Stimulated activated CD8-positive, alpha-beta memory T cell treated with anti-CD3 and anti-CD28 coated beads, Interleukin-12 subunit alpha, Interleukin-12 subunit beta, amount 100 ng/mL, for 24 hours (primary cell): ENCODE measurements around the gene PAFAH1B1.
"Not testable (repeated sequence)": the region's sequence is repeated elsewhere in the genome, so short reads cannot be mapped to it uniquely, and the experiment has no call there.

ENCODE experiments used
- DNase-seq: peaks from one replicate; pipeline ENCODE4 v3.0.0-alpha.2; 2020; ENCODE audit errors: extremely low read depth

Gene PAFAH1B1

DNA sequence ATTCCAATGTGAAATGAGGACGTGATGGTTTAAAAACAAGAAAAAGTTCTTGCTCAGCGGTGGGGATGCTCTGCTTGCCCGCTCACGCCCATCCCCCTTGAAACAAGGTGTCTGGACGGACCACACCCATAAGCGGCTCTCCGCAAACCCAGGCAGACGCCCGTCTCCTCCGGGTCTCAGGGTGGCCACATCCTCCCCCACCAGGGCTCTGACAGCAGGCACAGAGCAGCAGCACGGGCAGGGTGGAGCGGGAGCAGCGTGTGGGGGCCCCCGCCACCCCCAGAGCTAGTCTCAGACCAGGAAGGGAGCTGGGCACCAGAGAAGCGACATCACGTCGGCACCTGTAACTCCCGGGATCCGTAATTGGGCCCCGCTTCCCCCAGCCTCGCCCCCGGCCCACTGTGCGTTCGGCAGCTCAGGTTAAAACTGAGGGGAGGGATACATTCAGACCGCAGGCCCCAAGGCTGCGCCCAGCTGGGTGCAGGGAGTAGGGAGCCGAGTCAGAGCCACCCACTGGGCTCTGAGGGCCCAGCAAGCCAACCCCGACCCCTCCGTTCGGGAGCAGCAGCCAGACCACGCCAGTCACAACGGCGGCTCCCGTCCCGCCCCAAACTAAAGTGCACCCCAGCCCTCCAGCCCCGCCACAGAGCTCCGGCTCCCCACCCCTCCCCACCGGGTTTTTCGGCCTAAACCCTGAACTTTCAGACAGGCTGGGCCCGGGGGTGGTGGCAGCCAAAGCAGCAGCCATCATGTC, 96.1 kb downstream of the PAFAH1B1 start:
- DNase-seq = no peak

- no peak for DNase-seq
Measured at GRCh38 chr17:2690165-2691068, 97.0 kb downstream of the PAFAH1B1 start.

- DNase-seq = no peak
Measured at GRCh38 chr17:2691069-2691871, 97.8 kb downstream of the PAFAH1B1 start.

DNA sequence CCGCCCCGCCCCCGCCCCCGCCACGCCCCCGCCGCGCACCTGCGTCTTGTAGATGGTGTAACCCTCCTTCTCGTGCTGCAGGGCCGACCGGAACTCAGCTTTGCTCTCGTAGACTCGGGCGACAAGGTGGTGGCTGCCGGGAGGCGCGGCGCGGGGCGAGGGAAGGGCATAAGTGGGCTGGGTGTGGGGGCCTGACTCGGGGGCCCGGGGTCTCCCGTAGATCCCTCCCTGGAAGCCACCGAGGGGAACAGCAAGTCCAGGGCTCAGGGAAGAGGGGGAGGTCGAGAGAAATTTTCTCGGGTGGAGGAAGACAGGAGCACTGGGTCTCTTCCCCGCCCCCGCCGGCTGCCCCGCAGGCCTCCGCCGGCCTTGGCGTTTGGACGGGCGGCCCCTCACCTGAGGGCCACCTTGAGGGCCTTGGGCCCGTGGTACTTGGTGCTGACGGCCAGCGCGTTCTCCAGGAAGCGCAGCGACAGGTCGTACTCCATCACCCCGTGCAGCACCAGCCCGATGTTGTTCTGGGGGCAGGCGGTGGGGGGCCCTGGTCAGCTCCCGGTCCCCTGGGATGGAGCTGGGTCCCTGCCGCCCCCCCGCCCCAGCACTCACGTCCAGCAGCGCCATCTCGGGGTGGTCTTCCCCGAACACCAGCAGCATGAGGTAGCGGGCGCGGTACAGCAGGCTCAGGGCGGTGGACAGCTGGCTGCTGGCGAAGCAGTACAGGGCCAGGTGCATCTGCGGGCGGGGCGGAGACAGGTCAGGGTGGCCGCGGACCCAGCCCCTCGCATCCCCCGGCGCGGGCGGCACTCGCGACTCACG, 98.7 kb downstream of the PAFAH1B1 start:
- DNase-seq = no peak

DNA sequence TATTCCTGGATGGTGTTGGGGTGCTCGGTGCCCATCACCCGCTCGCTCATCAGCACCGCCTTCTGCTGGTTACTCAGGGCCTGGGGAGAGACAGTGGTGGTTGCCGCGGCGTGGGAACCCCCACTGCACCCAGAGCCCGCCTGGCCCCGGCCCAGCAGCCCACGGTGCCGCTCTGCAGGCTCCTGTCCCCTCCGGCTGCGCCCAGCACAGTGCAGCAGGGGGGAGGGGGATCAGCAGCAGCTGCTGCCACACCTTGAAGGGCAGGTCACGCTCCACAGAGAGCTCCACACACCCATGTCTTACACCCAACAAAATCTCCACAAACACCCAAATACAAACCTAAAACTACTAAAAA, 99.3 kb downstream of the PAFAH1B1 start:
- no peak for DNase-seq

- DNase-seq = no peak
Measured at GRCh38 chr17:2693561-2694380, 100.3 kb downstream of the PAFAH1B1 start.

DNA sequence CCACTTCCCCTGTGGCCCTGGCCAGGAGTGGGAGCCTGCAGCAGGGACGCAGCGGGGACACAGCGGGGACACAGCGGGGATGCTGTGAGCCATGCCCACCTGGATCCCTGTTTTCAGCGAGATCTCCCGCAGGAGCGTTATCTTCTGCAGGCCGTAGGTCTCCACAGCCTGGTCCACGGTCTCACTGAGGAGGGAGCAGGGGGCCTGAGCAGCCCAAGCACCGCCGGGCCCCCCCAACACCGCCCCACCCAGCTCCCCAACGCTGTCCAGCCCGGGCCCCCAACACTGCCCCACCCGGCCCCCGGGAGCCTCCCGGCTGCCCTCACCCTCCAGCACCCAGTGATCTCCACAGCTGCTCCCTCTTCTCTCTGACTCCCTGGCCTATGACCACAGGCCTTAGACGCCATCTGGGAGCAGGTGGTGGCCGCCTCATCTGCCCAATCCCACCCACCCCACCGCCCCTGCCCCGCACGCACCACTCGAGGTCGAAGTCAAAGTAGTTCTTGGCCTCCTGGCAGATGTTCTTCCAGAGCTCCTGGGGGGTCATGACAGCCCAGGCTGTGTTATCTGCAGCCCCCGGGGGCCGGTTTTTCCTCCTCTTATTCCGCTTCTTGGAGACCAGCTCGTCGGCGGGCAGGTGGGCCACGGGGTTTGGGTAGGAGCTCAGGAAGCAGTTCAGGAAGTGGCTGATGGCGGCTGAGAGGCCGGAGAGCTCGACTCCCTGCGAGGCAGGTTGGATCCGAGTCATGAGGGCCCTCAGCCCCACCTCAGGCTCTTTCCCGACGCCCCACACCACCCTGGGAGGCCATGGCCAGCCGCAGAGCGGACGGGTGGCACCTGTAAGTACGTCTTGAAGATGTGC, 101.2 kb downstream of the PAFAH1B1 start:
- no peak for DNase-seq

- DNase-seq = no peak
Measured at GRCh38 chr17:2695243-2695960, 101.9 kb downstream of the PAFAH1B1 start.

DNA sequence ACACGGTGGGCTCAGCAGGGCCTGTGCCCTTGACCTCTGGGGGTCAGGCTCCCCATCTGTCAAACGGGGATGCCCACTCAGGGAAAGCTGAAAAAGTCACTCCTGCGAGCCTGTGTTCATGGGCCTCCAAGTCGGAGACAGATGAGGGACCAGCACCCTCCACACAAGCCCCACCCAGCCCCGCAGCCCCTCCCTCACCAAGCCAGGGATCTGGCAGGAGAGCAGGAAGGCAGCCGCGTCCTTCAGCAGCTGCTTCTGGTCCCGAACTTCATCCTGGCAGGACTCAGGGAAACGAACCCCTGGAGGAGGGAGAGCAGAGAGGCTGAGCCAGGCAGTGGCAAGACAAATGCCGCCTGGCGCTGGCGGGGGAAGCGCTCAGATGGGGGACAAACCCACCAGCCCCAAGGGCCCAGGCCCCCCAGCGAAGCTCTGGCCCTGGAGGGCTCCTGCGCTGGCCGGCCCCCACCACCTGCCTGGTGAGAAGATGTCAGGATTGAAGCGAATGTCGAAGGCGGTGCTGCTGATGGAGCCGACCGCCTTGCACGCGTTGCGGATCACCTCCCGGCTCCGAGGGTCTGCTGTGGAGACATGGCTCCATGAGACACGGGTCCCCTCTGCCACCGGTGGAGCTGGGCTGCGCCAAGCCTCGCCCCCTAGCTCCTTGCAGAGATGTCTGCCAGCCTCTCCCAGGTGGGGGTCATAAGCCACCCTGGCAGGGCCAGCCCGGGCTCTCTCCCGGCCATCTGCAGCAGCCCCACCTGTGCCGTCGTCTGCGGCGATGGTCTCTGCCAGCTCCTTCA, 102.7 kb downstream of the PAFAH1B1 start:
- DNase-seq = no peak

DNA sequence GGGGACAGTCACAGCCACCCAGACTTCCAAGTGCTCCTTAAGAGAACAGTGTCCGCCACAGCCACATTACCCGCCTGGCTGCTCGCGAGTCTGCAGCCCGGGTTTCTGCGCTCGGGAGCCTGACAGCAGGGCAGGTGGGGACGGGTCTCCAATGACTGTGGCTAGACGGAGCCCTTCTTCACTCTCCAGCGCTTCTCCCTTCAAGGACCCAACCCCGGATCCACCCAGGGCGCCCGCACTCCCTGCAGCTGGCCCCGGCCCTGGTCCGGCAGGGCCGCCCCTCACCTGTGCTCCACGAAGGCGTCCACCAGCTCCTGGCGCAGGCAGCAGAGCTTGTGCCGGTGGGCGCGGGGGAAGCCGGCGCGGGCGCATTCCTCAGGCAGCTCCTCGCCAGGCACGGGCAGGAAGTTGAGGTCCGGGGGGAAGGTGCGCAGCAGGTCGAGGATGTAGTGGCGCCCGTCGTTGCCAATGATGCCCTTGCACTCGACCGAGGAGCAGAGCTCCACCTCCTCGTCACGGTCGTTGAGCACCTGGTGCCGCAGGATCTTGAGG, 104.2 kb downstream of the PAFAH1B1 start:
- no peak for DNase-seq

GRCh38 chr17:2699216-2699805, 105.9 kb downstream of the PAFAH1B1 start:
- DNase-seq = not testable (repeated sequence)

GRCh38 chr17:2700030-2700490, 106.6 kb downstream of the PAFAH1B1 start:
- no peak for DNase-seq

DNA sequence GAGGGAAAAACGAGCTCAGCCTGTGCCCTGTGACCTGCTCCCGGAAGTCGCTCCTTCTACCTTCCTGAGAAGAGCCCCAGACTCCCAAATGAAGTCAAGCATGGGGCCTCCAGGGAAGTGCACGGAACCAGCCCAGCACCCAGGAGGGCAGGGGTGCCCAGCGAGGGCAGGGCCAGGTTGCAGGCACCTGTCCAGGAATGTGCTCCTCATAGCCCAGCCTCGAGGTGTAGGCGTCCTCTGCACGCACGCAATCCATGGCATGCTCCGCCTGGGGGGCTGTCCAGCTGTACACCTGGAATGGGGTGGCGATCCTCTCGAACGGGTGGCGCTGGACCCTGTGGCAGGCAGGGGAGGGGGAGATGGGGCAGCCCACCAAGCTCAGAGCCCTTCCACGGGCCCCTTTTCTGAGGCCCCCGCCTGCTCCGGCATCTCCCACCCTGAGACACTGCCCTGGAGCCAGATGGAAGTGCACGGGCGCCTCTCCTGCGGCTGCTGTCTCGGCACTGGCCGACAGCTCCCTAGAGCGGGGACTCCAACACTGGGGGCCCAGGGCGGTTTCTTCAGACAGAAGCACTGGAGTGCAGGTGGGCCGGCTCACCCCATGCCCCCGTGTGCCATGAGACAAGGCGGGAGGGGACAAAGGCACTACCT, 107.2 kb downstream of the PAFAH1B1 start:
- no peak for DNase-seq

DNA sequence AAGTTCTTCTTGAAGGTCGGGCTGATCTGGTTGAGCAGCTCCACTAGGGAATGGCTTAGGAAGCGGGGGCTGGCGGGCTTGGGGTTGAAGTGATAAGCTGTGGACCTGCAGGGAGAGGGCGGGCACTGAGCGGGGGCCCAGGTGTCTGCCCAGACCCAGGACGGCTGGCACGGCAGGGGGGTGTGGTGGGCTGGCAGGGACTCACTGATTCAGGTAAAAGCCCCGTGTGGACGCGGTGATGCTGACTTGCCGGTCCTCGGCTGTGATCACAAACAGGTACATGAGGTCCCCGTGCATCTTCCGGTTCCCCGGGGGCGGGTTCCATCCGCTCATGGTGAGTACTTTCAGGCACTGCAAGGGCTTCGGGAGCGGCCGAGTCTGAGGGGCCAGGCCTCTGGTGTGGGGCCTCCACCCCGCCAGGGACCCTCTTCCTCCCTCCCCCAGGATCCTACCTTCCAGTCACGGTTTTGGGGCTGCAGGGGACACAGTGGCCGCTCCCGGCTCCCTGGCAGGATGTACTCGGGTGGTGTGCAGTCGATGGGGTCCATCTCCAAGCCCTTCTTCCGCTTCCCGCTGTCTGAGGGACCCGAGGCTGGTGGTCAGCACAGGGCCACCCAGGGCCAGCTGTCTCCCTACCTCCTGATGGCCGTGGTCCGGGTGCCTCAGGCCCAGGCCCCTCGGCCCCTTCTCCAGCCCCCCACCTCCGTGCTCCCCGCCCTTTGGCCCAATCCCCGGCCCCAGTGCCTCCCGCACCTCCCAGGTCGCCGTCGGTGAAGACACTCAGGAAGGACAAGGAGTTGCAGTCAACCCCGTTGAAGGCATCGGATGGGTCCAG, 107.9 kb downstream of the PAFAH1B1 start:
- no peak for DNase-seq

DNA sequence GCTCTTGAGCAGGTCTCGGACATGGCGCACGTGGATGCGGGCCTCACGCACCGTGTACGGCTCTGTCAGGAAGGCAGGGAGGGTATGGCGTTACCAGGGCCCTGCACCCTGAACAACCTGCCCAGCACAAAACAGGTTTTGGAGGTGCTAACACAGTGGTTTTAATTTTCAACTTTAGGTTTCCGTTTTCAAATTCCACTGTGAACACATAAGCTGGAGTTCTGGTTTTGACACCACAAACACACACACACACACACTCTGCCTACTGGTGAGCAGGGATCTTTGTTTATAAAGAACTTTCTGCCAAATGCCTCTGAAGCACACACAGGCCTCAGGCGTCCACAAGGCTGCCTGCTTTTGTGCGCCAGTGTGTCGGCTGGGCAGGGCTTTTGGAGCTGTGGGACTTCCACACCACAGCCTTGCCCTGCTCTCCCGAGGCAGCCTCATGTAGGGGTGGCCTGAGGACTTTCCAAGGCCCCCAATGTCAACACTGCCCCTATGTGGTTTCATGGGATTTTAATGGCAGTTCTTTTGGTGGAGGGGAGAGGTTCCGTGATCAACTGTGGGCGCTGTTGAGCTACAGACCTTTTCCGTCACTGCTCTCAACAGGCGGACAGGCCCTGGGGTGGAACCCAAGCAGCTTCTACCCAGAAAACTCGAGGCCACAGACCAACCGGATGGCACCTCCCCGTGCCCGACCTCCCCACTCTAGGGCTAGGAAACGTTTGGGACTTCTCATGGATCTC, 108.7 kb downstream of the PAFAH1B1 start:
- DNase-seq = no peak
